Mesothelial cell of epicardium (in vitro differentiated cells): ENCODE results near the gene AIPL1. TPM values are rescaled to one million over a fixed set of nuclear protein-coding genes. Genes with fewer than 3 reads are reported as not detected.

ENCODE experiments used
- DNase-seq, 2 experiments: peaks; one replicate each; pipeline ENCODE4 v3.0.0; 2021; ENCODE audit warnings: low spot score in 2 of 2; ENCODE audit not compliant: unreplicated experiment in 2 of 2
- H3K27ac Mint-ChIP-seq: 2 replicates; pipeline ENCODE4 v1.8.0; 2021; ENCODE audit warnings: mixed read lengths
- H3K27me3 Mint-ChIP-seq: 2 replicates; pipeline ENCODE4 v1.8.0; 2021; ENCODE audit warnings: low read depth, mixed read lengths
- H3K36me3 Mint-ChIP-seq: 2 replicates; pipeline ENCODE4 v1.8.0; 2021; ENCODE audit warnings: mixed read lengths
- H3K4me1 Mint-ChIP-seq: 2 replicates; pipeline ENCODE4 v1.8.0; 2021; ENCODE audit warnings: mixed read lengths
- H3K4me3 Mint-ChIP-seq: 2 replicates; pipeline ENCODE4 v1.8.0; 2021; ENCODE audit warnings: mild to moderate bottlenecking, moderate library complexity, mixed read lengths
- H3K9me3 Mint-ChIP-seq: 2 replicates; pipeline ENCODE4 v1.8.0; 2021; ENCODE audit warnings: mixed read lengths
- total RNA-seq: library from RNA; stranded (reverse); gene quantifications from 3 replicates; pipeline ENCODE4 v1.2.1, GENCODE V29; 2021
- TF ChIP-seq, protein P1 (sequence below): fragments of 200-600 bp; sonication (generic); IDR thresholded peaks from one replicate; pipeline ENCODE4 v1.5.0; 2021; ENCODE audit warnings: antibody characterized with exemption; ENCODE audit not compliant: unreplicated experiment

Gene AIPL1
- total RNA-seq, 1 donor from 2014 or later: not detected

GRCh38 chr17:6386041-6386630, 48.8 kb downstream of the AIPL1 start:
- H3K9me3 Mint-ChIP-seq: peaks cover 4% of the 10 kb centered on the region
- no peak overlapping the region for H3K4me3 Mint-ChIP-seq
- no peak for DNase-seq
- H3K27me3 Mint-ChIP-seq: no peaks in the 10 kb centered on the region
- H3K4me1 Mint-ChIP-seq: peaks cover 1% of the 10 kb centered on the region
- H3K27ac Mint-ChIP-seq: no peak overlapping the region
- TF ChIP-seq, protein P1, sequence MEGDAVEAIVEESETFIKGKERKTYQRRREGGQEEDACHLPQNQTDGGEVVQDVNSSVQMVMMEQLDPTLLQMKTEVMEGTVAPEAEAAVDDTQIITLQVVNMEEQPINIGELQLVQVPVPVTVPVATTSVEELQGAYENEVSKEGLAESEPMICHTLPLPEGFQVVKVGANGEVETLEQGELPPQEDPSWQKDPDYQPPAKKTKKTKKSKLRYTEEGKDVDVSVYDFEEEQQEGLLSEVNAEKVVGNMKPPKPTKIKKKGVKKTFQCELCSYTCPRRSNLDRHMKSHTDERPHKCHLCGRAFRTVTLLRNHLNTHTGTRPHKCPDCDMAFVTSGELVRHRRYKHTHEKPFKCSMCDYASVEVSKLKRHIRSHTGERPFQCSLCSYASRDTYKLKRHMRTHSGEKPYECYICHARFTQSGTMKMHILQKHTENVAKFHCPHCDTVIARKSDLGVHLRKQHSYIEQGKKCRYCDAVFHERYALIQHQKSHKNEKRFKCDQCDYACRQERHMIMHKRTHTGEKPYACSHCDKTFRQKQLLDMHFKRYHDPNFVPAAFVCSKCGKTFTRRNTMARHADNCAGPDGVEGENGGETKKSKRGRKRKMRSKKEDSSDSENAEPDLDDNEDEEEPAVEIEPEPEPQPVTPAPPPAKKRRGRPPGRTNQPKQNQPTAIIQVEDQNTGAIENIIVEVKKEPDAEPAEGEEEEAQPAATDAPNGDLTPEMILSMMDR: no peak
- H3K36me3 Mint-ChIP-seq: no peaks in the 10 kb centered on the region

- Mint-ChIP-seq H3K27me3 (no peaks in the 10 kb centered on the region), H3K36me3 (no peaks in the 10 kb centered on the region), H3K4me1 (no peaks in the 10 kb centered on the region), H3K4me3 (no peak overlapping the region), H3K27ac (no peak overlapping the region), H3K9me3 (peaks cover 8% of the 10 kb centered on the region)
- TF ChIP-seq, protein P1: no peak
- DNase-seq: no peak
Observed at GRCh38 chr17:6384481-6384880, 50.4 kb downstream of the AIPL1 start.

DNA sequence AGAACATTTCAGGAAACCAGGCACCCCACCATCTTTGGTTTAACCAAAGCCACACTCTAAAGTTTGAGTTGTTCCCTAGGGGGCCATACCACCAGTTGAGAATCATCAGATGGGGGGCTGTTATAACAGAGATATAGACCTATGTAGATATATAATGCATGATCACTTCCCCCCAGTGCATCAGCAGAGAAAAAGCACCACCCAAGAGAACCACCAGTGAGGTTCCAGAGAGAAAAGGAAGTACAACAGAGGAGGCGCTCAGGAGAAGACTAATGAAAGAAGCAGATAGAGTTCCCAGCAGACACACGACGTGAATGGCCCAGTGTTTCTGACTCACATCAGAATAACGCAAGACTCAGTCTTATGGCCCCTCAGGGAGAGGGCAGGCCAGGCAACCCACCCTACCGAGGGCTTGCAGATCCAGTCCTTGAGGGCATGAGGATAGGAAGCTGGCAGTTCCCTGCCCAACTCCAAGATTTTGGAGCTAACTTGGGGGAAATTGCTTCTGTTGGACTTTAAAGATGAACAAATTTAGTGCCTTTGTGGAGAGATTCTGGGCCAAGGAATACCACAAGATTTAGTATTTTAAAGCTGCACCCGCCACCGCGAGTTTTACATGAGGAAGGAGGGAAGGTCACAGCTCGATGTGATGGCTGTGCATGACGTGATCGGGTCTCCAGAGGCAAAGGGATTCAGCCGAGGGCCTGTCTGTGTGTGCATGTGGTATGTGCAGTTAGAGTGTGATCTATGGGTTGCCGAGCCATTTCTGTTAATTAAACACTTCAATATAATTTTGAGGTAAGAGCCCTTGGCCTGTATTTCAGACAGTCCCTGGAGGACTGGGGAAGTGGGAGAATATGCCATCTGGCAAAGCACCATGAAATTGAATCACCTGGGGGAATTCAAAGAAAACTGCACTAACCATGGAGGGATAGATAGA, 53.1 kb downstream of the AIPL1 start:
- Mint-ChIP-seq H3K36me3 (no peaks in the 10 kb centered on the region), H3K4me1 (peaks cover 8% of the 10 kb centered on the region), H3K4me3 (no peak overlapping the region), H3K27me3 (peaks cover 4% of the 10 kb centered on the region), H3K27ac (no peak overlapping the region), H3K9me3 (peaks cover 21% of the 10 kb centered on the region)
- DNase-seq: no peak
- TF ChIP-seq, protein P1: no peak

GRCh38 chr17:6380915-6381438, 53.9 kb downstream of the AIPL1 start:
- TF ChIP-seq, protein P1: no peak
- Mint-ChIP-seq H3K27me3 (peaks cover 4% of the 10 kb centered on the region), H3K9me3 (peaks cover 21% of the 10 kb centered on the region), H3K4me3 (no peak overlapping the region), H3K27ac (no peak overlapping the region), H3K36me3 (no peaks in the 10 kb centered on the region), H3K4me1 (peaks cover 8% of the 10 kb centered on the region)
- no peak for DNase-seq

DNA sequence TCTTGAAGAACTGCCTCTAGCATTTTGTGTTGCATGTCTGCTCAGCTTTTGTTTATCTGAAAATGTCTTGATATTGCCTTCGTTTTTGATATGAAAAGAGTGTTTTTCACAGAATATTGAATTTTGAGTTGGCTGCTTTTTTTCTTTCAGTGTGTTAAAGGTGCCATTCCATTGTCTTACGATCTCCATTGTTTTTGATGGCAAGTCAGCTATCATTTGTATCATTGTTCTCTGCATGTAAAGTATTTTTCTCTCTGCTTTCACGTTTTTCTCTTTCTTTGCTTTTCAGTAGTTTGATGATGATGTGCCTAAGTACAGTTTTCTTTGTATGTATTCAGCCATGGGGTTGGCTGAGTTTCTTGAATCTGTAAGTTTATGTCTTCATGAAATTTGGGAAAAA, 57.0 kb downstream of the AIPL1 start:
- H3K27ac Mint-ChIP-seq: no peak overlapping the region
- TF ChIP-seq, protein P1: no peak
- peaks cover 21% of the 10 kb centered on the region for H3K9me3 Mint-ChIP-seq
- H3K4me1 Mint-ChIP-seq: peaks cover 27% of the 10 kb centered on the region
- no peak for DNase-seq
- no peak overlapping the region for H3K4me3 Mint-ChIP-seq
- H3K27me3 Mint-ChIP-seq: peaks cover 4% of the 10 kb centered on the region
- H3K36me3 Mint-ChIP-seq: no peaks in the 10 kb centered on the region
